HEK293 (cell line): ENCODE data around the gene IL36G.

Experiments used
- CTCF ChIP-seq: fragments of 450-650 bp; formaldehyde crosslinking; IDR thresholded peaks from 2 replicates; pipeline ENCODE4 v1.5.1; 2016; ENCODE audit warnings: missing biosample characterization, missing genetic modification characterization
- ZNF202 ChIP-seq: fragments of 450-650 bp; formaldehyde crosslinking; IDR thresholded peaks from 2 replicates; pipeline ENCODE4 v1.5.1; 2016; ENCODE audit warnings: missing biosample characterization, missing genetic modification characterization, borderline replicate concordance
- ZNF654 ChIP-seq: fragments of 450-650 bp; formaldehyde crosslinking; IDR thresholded peaks from 2 replicates; pipeline ENCODE4 v1.5.1; 2016; ENCODE audit warnings: low read depth, missing biosample characterization, missing genetic modification characterization
- ZNF670 ChIP-seq: fragments of 450-650 bp; formaldehyde crosslinking; IDR thresholded peaks from 2 replicates; pipeline ENCODE4 v1.5.1; 2016; ENCODE audit warnings: missing biosample characterization, missing genetic modification characterization, low read depth
- TF ChIP-seq, protein P1 (sequence below): fragments of 450-650 bp; formaldehyde crosslinking; IDR thresholded peaks from 2 replicates; pipeline ENCODE4 v1.5.1; 2016; ENCODE audit warnings: missing biosample characterization, missing genetic modification characterization

- TF ChIP-seq CTCF (tag by site-specific recombination) (no peak), ZNF670 (tag by site-specific recombination) (no peak), ZNF202 (tag by site-specific recombination) (no peak), ZNF654 (tag by site-specific recombination) (no peak)
- TF ChIP-seq, protein P1, sequence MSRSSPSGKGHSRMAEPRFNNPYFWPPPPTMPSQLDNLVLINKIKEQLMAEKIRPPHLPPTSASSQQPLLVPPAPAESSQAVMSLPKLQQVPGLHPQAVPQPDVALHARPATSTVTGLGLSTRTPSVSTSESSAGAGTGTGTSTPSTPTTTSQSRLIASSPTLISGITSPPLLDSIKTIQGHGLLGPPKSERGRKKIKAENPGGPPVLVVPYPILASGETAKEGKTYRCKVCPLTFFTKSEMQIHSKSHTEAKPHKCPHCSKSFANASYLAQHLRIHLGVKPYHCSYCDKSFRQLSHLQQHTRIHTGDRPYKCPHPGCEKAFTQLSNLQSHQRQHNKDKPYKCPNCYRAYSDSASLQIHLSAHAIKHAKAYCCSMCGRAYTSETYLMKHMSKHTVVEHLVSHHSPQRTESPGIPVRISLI (tag by site-specific recombination): no peak
These were observed 22.6 kb downstream of the IL36G start for GRCh38 chr2:113000436-113000835.
